Fibroblast of skin of scalp (primary cell): ENCODE measurements around the gene ADCY4.
"Not testable (repeated sequence)": the region's sequence is repeated elsewhere in the genome, so short reads cannot be mapped to it uniquely, and the experiment has no call there.

ENCODE experiments used
- DNase-seq: peaks from one replicate; pipeline ENCODE4 v3.0.0-alpha.2; 2013

Gene ADCY4

DNA sequence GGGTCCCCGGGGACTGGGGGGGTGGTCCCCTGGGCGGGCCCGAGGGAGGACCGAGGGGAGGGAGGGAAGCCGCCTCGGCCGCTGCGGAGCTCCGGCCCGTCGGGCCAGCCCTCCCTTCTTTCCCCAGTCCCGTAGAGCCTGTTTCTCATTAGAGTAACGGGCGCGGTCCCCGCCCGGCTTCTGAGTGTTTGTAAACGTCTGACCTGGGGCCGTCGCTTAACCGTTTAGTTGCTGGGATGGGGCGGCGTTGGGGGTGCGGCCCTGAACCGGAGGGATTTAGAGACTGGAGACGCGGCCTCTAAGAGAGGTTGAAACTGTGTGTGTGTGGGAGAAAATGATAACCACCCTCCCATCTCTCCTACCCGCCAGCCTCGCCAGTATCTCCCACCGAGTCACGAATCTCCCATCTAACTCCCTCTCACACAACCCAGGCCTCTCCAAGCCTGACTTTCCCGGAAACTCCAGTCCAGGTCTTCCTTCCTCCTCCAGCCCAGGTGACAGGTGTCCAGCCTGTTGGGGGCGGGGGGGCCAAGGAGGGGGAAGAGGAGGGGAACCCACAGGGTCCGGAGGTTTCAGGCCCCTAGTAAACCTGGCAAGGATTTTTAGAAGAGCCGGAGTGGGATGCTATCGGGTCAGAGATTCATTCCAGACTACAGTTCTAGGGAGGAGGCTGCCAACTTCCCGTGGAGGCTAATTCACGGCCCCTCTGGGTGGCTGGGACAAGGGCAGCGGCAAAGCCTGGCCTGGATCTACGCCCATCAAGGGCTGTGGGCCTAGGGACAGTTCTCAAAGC is 32.0 kb upstream of the ADCY4 start:
- peak; percentile 98 for DNase-seq

DNA sequence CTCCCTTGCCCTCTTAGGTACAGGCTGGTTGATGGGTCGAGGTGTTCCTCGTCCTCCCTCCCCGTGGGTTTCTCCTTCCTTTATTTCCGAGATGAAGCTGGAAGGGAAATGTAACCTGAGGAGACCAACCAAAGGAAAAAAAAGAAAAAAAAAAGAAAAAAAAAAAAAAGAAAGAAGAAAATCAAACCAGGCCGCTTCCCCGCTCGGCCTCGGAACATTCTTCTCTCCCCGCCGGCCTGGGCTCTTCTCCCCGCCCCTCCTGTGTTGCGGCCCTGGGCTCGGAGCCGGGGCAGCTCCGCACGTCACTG is 31.5 kb upstream of the ADCY4 start:
- DNase-seq = no peak

DNA sequence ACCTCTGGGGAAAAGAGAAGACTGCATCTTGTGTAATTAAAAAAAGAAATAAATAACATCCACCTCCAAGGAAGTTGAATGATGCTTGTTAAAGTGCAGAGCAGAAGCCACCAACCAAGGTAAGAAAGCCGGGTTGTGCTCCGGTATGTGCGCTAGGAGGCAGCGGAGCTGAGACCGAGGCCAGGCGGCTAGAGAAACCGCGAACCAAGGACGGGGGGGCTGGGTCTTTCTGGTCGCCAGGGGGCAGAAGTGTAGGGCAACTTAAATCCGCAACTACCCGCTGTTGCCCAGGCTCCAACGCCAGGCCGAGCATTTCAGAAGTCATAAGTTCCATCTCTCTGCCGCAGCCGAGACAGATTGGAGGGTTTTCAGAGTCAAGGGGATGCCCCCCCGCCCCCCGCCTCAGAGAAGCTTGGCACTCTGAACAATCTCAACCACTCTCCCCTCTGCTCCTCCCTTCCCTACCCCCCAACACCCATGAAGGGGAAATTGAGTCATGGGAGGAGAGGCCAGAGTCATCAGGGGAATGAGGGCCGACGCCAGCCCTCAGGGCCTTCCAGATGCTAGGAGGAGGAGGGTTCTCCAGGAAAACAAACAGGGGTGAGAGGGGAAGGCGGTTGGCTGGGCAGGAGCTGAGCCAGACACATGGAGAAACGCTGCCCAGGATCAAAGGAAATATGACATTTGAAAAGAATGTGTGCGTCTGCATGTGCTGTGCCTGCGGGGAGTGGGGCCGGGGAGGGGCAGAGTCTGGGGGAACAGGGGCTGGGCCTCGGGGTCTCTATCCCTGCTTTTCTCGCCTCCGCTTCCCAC is 30.9 kb upstream of the ADCY4 start:
- peak; percentile 92 for DNase-seq

DNA sequence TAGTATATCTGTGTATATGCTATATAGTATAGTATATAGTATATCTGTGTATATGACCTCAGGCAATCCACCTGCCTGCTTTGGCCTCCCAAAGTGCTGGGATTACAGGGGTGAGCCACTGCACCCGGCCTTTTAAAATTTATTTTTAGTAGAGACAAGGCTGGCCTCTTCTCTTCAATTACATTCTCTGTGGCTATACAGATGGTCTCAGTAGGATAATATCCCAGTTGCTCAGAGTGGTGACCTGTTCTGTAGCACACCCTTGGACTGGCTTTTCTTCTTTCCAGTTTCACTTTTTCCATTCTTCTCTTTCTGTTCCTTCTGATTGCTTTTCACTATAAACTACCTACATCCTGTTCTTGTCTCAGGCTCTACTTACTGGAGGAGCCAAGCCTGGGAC is 30.0 kb upstream of the ADCY4 start:
- no peak for DNase-seq

DNA sequence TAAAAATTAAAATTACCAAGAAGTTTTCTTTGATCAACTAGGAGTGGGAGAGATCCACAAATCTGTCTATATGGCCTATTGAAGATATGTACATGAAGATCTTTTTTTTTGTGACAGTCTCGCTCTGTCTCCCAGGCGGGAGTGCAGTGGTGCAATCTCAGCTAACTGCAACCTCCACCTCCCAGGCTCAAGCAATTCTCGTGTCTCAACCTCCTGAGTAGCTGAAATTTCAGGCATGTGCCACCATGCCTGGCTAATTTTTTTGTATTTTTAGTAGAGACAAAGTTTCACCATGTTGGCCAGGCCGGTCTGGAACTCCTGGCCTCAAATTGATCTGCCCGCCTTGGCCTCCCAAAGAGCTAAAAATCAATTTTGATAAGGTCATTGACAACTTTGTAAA is 28.5 kb upstream of the ADCY4 start:
- no peak for DNase-seq

DNA sequence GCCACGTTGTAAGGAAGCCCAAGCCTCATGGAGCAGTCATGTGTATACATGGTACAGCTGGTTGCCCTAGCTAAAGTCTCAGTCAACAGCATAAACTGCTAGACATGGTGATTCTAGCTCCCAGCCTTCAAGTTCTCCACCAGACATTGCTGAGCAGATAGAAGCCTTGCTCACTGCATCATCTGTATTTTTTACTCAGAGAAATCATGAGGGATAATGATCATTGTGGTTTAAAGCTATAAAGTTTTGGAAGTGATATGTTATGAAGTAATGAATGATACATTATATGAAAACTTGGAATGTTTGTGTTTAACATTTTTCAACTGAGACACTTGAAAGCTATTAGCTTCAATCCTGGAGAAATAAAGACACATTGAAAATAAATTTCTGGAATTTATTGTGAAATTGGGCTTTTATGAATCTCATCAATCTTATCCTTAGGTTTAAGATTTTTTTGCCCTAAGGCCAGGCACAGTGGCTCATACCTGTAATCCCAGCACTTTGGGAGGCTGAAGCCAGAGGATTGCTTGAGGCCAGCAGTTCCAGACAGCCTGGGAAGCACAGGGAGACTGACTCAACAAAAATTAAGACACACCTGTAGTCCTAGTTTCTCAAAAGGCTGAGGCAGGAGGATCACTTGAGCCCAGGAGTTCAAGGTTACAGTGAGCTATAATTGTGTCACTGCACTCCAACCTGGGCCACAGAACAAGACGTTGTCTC is 27.5 kb upstream of the ADCY4 start:
- peak; percentile 75 for DNase-seq

DNA sequence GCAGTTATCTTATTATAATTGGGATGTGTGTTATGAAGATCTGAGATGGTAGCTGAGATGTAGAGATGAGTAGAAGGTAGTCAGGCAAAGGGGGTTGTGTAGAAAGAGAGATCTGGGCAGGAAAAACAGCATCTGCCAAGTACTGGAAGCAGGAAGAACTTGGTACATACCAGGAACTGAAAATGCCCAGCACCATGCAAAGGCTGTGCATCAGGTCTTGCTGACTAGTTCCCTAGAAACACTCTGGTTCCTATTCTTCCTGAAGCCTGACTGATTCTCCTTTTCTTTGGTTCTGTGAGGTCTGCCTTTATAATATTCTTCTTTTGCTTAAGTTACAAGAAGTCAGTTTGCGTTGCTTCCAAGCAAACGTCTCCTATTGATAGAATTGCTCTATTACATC is 26.5 kb upstream of the ADCY4 start:
- DNase-seq = no peak

DNA sequence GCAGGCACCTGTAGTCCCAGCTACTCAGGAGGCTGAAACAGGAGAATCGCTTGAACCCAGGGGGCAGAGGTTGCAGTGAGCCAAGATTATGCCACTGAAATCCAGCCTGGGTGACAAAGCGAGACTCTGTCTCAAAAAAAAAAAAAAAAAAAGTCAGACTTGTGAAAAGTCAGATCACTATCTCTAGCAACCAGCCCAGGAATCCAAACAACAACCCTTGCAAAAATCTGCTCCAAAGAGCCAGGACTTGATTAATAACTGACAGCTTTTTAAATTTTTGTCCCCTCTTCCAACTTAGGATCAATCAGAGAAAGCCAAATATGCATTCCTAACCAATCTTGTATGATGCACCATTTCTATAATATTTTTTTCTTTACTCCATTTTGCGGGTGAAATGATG is 25.4 kb upstream of the ADCY4 start:
- no peak for DNase-seq

DNA sequence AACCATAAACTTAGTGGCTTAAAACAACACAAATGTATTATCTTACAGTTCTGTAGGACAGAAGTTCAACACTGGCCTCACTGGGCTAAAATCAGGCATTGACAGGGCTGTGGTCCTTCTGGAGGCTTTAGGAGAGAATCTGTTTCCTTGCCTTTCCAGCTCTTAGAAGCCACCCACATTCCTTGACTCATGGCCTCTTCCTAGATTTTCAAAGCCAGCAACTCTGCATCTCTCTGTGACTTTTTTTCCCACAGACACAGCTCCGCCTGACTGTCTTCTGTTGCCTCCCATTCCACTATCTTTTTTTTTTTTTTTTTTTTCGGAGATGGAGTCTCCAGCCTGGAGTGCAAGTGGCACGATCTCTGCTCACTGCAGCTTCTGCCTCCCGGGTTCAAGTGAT is 21.3 kb upstream of the ADCY4 start:
- no peak for DNase-seq

DNA sequence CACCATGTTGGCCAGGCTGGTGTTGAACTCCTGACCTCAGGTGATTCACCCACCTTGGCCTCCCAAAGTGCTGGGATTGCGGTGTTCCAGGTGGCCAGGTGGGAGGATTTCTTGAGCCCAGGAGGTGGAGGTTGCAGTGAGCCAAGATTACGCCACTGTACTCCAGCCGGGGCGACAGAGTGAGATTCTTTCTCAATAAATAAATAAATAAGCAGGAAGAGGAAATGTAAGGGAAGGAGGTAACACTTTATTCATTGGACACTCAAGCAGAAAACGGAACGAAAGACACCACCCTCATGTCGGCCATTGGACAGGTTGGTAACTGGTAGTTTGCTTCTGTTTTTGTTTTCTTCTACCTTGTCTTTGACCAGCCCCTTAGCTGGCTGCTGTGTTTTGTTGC is 20.1 kb upstream of the ADCY4 start:
- no peak for DNase-seq

DNA sequence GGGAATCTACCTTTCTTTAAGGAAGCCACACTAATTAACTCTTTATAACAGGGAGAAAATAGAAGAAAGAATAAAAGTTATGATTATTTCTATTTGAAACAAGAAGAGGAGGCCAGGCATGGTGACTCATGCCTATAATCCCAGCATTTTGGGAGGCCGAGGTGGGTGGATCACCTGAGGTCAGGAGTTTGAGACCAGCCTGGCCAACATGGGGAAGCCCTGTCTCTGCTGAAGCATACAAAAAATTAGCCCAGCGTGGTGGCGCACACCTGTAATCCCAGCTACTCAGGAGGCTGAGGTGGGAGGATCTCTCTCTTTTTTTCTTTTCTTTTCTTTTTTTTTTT is 19.6 kb upstream of the ADCY4 start:
- not testable (repeated sequence) for DNase-seq

DNA sequence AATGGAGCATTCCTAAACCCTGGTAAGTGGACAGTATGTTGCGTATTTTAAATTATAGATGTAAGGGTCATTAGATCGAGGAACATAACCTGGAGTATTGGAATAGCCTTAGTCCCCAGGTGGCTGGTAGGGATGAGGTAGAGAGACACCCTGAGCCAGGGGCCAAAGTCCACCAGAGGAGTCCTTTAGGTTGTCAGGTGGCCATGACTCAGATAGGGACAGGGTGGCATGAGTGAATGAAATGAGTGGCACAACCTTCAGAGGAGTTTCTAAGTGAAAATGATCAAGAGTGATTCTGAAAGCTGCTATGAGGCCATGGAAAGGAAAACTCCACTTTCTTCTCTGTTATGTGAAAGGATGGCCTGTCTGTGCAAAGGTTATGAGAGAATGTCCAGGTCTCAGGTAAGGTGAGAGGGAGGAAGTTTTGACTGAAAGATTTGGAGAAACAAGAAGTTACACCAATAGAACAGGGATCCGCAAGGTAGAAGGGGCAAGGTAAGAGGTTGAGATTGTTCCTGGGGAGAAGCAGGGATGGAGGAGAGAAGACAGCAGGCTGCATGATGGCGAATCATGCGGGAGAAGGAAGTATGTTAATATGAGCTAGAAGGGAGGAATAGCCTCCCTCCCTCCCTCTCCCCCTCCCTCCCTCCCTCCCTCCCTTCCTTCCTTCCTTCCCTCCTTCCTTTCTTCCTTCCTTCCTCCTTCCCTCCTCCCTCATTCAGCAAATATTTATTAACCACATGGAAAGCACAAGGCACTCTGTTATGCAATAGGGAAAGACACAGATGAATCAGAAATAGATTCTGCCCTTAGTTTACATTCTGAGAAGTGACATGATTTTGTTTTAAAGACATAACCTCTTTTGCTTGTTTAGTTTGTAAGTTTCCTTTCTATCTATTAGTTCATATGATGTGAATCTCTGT is 18.9 kb upstream of the ADCY4 start:
- peak; percentile 56 for DNase-seq

DNA sequence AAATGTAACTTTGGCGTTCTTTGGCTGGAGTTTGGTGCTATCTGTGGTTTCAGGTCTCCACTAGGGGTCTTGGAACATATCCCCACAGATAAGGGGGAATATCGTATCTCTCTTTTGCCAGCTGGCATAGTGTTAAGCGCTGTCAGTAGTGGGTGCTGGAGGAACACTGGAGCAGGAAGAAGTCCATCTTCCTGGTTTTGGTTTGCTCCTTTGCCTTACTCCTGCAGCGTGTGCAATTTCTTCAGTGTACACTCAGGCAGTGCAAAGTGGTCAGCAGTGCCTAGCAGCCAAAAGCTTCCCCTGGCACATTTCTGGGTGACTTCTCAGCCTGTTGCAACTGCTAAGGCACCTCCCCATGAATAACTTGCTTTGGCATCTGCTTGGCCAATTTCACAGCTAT is 16.6 kb upstream of the ADCY4 start:
- DNase-seq = peak; percentile 39

DNA sequence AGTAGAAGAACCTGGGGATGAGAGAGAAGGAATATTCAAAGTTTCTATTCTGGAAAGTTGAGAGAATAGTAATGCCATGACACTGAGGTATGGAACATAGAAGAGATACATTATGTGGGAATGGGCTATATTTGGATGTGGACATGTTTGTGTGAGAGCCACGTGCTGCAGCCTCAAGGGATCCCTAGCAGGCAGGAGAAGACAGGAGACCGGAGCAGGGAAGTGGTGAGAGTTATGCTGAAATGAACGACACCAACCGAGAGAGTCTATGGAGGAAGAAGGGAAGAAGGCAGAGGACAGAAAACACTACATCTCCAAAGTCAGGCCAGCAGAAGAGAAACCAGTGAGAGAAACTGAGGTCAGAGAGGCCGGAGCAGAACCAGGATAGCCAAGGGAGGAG is 14.9 kb upstream of the ADCY4 start:
- no peak for DNase-seq

DNA sequence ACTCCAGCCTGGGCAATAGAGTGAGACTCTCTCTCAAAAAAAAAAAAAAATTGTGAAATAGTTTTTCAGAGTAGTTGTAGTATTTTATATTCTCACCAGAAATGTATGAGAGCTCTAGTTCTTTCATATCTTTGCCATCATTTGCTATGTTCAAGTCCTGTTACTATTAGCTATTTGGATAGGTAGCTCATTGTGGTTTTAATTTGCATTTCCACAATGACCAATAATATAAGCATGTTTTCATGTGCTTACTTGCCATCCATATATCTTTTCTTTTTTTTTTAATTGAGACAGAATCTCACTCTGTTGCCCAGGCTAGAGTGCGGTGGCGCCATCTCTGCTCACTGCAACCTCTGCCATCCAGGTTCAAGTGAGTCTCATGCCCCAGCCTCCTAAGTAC is 13.3 kb upstream of the ADCY4 start:
- DNase-seq = no peak

DNA sequence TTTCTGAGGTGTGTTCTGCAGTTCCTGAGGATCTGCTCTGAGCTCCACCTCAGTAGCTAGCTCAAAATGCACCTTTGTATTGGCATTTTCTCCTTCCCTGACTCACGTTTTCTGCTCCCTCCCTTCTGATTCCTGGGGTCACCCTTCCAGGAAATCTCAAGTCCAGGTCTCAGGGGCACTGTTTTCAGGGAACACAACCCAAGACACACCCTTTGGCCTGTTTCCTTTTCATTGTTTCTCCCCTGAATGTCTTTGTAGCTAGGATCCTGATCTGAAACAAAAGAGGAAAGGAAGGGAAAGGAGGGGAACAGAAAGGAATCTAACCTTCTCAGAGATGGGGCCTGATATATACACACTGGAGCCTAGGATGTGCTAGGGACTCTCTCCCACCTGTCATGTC is 12.3 kb upstream of the ADCY4 start:
- no peak for DNase-seq

DNA sequence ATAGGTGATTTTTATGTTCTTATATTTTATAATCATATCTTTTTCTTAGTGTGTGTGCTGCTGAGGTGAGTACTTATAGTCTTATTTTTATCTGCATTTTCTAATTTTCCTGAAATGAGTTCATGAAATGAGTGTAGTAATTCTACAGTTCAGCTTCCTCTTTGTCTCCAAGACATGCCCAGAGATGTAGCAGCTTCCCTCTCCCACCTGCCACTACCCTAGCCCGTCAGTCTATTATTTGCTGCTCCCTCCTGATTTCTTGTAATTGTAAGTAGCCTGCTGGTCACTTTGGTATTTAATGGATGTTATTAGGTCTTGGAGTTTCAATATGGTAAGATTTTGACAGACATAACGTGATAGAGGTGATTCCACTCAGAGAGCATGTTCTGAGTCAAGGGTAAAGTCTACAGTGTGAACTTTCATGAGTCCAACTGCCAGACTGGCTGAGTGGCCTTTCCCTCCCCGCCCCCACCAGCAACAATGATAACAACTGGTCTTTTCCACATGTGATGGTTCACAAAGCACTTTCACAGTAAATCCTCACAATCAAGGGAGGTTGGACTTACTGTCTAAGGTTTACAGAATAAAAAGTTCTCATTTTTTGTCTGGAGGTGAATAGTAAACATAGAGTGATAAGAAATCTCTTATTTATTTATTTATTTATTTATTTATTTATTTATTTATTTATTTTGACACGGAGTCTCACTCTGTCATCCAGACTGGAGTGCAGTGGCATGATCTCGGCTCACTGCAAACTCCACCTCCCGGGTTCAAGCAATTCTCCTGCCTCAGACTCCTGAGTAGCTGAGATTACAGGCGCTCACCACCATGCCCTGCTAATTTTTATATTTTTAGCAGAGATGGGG is 9.2 kb upstream of the ADCY4 start:
- DNase-seq = no peak

DNA sequence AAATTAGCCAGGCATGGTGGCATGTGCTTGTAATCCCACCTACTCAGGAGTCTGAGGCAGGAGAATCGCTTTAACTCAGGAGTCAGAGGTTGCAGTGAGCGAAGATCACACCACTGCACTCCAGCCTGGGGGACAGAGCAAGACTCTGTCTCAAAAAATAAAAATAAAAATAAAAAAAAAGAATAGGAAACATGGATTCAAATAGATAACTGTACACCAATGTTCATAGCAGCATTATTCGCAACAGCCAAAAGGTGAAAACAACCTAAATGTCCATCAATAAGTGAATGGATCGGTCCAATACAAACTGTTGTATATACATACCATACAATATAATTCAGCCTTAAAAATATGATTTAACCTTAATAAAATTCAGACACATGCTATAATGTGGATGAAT is 8.0 kb upstream of the ADCY4 start:
- DNase-seq = no peak

DNA sequence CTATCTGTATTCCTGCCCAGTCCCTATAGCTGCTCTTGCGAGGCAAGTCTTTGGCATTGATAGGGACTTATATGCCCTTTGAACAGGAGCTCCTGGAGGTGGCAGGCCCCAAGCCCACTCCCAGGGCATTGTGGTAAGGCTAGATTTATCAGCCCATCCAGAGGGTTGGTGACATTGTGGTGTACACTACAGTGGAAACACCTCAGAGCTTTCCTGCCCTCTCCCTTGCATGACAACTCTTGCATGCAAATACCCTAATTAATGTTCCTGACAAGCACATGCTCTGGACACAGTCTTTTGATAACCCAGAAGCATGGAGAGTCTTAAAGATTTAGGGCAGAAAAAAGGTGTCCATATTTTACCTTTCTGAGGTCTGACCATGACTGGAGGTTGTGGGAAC is 5.7 kb upstream of the ADCY4 start:
- no peak for DNase-seq

DNA sequence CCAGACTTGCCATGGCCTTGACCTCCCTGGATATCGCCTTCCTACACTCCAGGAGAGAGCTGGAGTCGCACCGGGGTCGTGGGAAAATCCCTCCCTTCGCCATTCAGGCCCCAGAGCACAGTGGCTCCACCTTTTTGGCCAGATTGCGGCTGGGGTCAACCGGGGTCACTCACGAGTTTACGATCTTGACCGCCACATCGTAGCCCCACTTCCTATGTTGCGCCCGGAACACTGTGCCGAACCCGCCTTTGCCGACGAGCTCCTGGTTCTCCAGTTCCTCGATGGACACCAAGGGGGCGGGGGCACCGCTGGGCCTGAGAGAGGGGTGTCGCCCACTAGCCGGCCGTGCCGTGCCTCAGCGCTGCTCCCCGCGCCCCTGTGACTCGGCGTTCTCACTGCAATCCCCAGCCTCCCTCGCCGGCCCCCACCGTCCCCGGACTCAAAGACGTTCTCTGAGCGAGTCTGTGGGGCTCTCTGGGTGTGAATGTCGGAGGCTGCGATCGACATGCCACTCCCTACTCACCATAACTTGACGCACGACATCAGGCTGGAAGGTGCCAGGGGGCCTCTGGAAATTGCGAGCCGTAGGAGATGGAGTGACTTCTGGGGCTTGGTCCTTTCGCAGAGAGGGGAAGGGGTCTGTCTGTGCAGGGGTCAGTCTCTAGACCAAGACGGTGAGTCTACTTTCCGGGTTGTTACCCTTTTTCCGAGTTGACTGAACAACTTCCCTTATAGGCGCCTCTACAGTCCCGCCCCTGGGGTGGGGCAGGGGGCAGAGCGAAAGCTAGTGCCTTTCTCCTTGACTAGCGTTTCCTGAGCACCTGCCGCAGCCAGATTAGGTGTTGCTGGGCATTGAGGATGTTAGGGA is 4.6 kb upstream of the ADCY4 start, which contains the start of gene RIPK3:
Gene RIPK3 (minus strand): TSS at position 708 of the 868 bp plus-strand sequence. CDS start 165 bp downstream, at position 543.
- DNase-seq = no peak

DNA sequence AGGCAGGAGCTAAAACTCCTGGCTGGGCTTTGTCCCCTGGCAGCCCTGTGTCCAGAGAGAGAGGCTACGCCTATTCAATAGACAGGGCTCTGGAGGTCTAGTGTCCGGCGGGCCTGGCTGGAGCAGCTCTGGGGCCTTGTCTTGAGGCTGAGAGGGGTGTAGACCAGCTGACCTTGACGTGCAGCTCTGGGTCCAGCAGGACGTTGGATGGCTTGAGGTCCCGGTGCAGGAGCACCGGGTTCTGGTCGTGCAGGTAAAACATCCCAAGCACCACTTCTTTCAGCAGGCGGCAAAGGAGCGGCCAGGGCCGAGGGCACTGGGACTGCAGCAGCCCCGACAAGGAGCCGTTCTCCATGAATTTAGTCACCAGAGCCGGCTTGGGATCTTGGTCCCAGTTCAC is 4.0 kb upstream of the ADCY4 start:
- no peak for DNase-seq
